PC-9 (cell line): ENCODE measurements around the gene NLGN4X. TPM values are rescaled to one million over a fixed set of nuclear protein-coding genes. Genes with fewer than 3 reads are reported as not detected.

Source experiments
- BruUV-seq: library from RNA; stranded (reverse); fragments of 400-500 nt; replicated peaks from 2 replicates; lab custom pipeline; 2021; lab: Mats Ljungman, UMichigan
- CTCF ChIA-PET: fragments of 300-600 bp; sonication (Branson Sonifier 250); formaldehyde crosslinking; loops from one replicate; lab custom pipeline; 2022; ENCODE audit warnings: antibody characterized with exemption; lab: Charles Lee
- POLR2A ChIA-PET: fragments of 300-600 bp; sonication (Branson Sonifier 250); formaldehyde crosslinking; loops from one replicate; lab custom pipeline; 2022; ENCODE audit warnings: antibody characterized with exemption; ENCODE audit not compliant: unreplicated experiment; lab: Charles Lee
- DNase-seq, 2 experiments: peaks; one replicate each; pipeline versions ENCODE4 v3.0.0 to v3.0.0-alpha.2; 2015 to 2022; ENCODE audit warnings: mixed read lengths in 1 of 2
- H2AFZ ChIP-seq: fragments of 200-600 bp; sonication (generic); 2 replicates; pipeline ENCODE4 v1.8.1; 2017; ENCODE audit warnings: antibody characterized with exemption
- H3F3A ChIP-seq: fragments of 200-600 bp; sonication (generic); 2 replicates; pipeline ENCODE4 v1.8.1; 2017; ENCODE audit warnings: antibody characterized with exemption, mild to moderate bottlenecking, low read depth; ENCODE audit not compliant: insufficient read depth
- H3K27ac ChIP-seq: fragments of 200-600 bp; sonication (generic); 2 replicates; pipeline ENCODE4 v1.6.1; 2016; ENCODE audit warnings: mixed run types
- H3K27me3 ChIP-seq: fragments of 200-600 bp; sonication (generic); 2 replicates; pipeline ENCODE4 v1.6.1; 2016; ENCODE audit warnings: low read depth, mixed run types; ENCODE audit not compliant: insufficient read depth
- H3K36me3 ChIP-seq: fragments of 200-600 bp; sonication (generic); 2 replicates; pipeline ENCODE4 v1.6.1; 2016; ENCODE audit warnings: low read depth, mixed run types
- H3K4me1 ChIP-seq: fragments of 200-600 bp; sonication (generic); replicated peaks from 2 replicates; pipeline ENCODE4 v1.6.1; 2016; ENCODE audit warnings: mixed run types; ENCODE audit not compliant: insufficient read depth
- H3K4me2 ChIP-seq: fragments of 200-600 bp; sonication (generic); 2 replicates; pipeline ENCODE4 v1.6.1; 2017; ENCODE audit warnings: mixed run types
- H3K4me3 ChIP-seq: fragments of 200-600 bp; sonication (generic); 2 replicates; pipeline ENCODE4 v1.6.1; 2016; ENCODE audit warnings: mixed run types
- H3K79me2 ChIP-seq: fragments of 200-600 bp; sonication (generic); 2 replicates; pipeline ENCODE4 v1.6.1; 2017; ENCODE audit warnings: low read depth, mixed run types
- H3K9me2 ChIP-seq: fragments of 200-600 bp; sonication (generic); 2 replicates; pipeline ENCODE4 v1.8.1; 2017; ENCODE audit warnings: mild to moderate bottlenecking; ENCODE audit not compliant: insufficient read depth
- H3K9me3 ChIP-seq: fragments of 200-600 bp; sonication (generic); 2 replicates; pipeline ENCODE4 v1.8.1; 2016; ENCODE audit warnings: low read depth; ENCODE audit not compliant: insufficient read depth
- H4K20me1 ChIP-seq: fragments of 200-600 bp; sonication (generic); 2 replicates; pipeline ENCODE4 v1.8.1; 2017; ENCODE audit not compliant: insufficient read depth
- CTCF ChIP-seq: fragments of 200-600 bp; sonication (generic); conservative IDR thresholded peaks from 2 replicates; pipeline ENCODE4 v1.6.1; 2017; ENCODE audit warnings: mixed run types, antibody characterized with exemption, mild to moderate bottlenecking, moderate library complexity
- EZH2 ChIP-seq: fragments of 200-600 bp; sonication (generic); IDR thresholded peaks from 2 replicates; pipeline ENCODE4 v1.8.0; 2017; ENCODE audit warnings: antibody characterized with exemption, low read depth
- intact Hi-C: fragments of 100-400 bp; cut with micrococcal nuclease; formaldehyde crosslinking; loops from one replicate; pipeline ENCODE4 v1.10.0; 2022; ENCODE audit not compliant: unreplicated experiment
- total RNA-seq: library from RNA; stranded (reverse); gene quantifications from 2 replicates; pipeline ENCODE4 v1.2.3, GENCODE V29; 2021

The NLGN4X gene
- total RNA-seq, 1 experiment from 2014 or later = 0.31 TPM

GRCh38 chrX:6134255-6134654 is 94.4 kb downstream of the NLGN4X start:
- ChIA-PET POLR2A (no interaction called here), CTCF (no interaction called here)
- Histone ChIP-seq H3K36me3 (no peaks in the 10 kb centered on the region), H3F3A (no peaks in the 10 kb centered on the region), H3K4me2 (no peak overlapping the region), H3K27me3 (no peaks in the 10 kb centered on the region), H3K4me3 (no peak overlapping the region), H3K9me3 (no peaks in the 10 kb centered on the region; the same call in 1 of the 2 replicates), H3K9me2 (no peaks in the 10 kb centered on the region), H3K79me2 (no peaks in the 10 kb centered on the region), H2AFZ (no peak overlapping the region), H4K20me1 (no peaks in the 10 kb centered on the region), H3K4me1 (no peaks in the 10 kb centered on the region), H3K27ac (no peak overlapping the region)
- intact Hi-C loops = no loop called here
- TF ChIP-seq EZH2 (no peak), CTCF (no peak)
- no peak for DNase-seq
- BruUV-seq = no TSS peak

GRCh38 chrX:6132970-6133369 is 95.7 kb downstream of the NLGN4X start:
- Histone ChIP-seq H3K79me2 (no peaks in the 10 kb centered on the region), H3K9me2 (no peaks in the 10 kb centered on the region), H3K36me3 (no peaks in the 10 kb centered on the region), H3K4me1 (no peaks in the 10 kb centered on the region), H2AFZ (no peak overlapping the region), H3F3A (no peaks in the 10 kb centered on the region), H3K4me3 (no peak overlapping the region), H4K20me1 (no peaks in the 10 kb centered on the region), H3K27me3 (no peaks in the 10 kb centered on the region), H3K9me3 (no peaks in the 10 kb centered on the region; the same call in 1 of the 2 replicates), H3K4me2 (no peak overlapping the region), H3K27ac (no peak overlapping the region)
- intact Hi-C loops = no loop called here
- TF ChIP-seq EZH2 = no peak
- no peak for TF ChIP-seq CTCF
- DNase-seq = no peak
- CTCF ChIA-PET = no interaction called here
- no TSS peak for BruUV-seq
- POLR2A ChIA-PET = no interaction called here

GRCh38 chrX:6131287-6131686 is 97.4 kb downstream of the NLGN4X start:
- Histone ChIP-seq H4K20me1 (no peaks in the 10 kb centered on the region), H3K27me3 (no peaks in the 10 kb centered on the region), H3F3A (no peaks in the 10 kb centered on the region), H3K9me2 (no peaks in the 10 kb centered on the region), H3K79me2 (no peaks in the 10 kb centered on the region), H3K27ac (no peak overlapping the region), H3K4me1 (no peaks in the 10 kb centered on the region), H3K4me3 (no peak overlapping the region), H3K36me3 (no peaks in the 10 kb centered on the region), H3K4me2 (no peak overlapping the region), H3K9me3 (no peaks in the 10 kb centered on the region; the same call in 1 of the 2 replicates), H2AFZ (no peak overlapping the region)
- intact Hi-C loops = no loop called here
- no TSS peak for BruUV-seq
- TF ChIP-seq EZH2 (no peak), CTCF (no peak)
- ChIA-PET CTCF (no interaction called here), POLR2A (no interaction called here)
- no peak for DNase-seq
